C4-2B (cell line): ENCODE measurements around the gene DBNDD2.

Experiments
- ZFX ChIP-seq: fragments of 450-650 bp; IDR thresholded peaks from 2 replicates; pipeline ENCODE4 v1.6.1; 2017
- TF ChIP-seq, protein P1 (sequence below): fragments of 450-650 bp; conservative IDR thresholded peaks from 2 replicates; pipeline ENCODE4 v1.5.1; 2017; ENCODE audit warnings: mild to moderate bottlenecking

- TF ChIP-seq, protein P1, sequence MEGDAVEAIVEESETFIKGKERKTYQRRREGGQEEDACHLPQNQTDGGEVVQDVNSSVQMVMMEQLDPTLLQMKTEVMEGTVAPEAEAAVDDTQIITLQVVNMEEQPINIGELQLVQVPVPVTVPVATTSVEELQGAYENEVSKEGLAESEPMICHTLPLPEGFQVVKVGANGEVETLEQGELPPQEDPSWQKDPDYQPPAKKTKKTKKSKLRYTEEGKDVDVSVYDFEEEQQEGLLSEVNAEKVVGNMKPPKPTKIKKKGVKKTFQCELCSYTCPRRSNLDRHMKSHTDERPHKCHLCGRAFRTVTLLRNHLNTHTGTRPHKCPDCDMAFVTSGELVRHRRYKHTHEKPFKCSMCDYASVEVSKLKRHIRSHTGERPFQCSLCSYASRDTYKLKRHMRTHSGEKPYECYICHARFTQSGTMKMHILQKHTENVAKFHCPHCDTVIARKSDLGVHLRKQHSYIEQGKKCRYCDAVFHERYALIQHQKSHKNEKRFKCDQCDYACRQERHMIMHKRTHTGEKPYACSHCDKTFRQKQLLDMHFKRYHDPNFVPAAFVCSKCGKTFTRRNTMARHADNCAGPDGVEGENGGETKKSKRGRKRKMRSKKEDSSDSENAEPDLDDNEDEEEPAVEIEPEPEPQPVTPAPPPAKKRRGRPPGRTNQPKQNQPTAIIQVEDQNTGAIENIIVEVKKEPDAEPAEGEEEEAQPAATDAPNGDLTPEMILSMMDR, result no peak
- TF ChIP-seq ZFX, result no peak
Measured at GRCh38 chr20:45404438-45404837, 3.7 kb upstream of the DBNDD2 start.
